HCT116 (cell line): ENCODE data around the gene ZP1. TPM values are rescaled to one million over a fixed set of nuclear protein-coding genes. Genes with fewer than 3 reads are reported as not detected.
A peak's percentile ranks its signal among the peaks of the same experiment; 100 is the strongest.

Source experiments
- ATAC-seq: fragments of 200-7000 bp; cut with Tn5 transposase; 2 replicates; pipeline ENCODE4 v1.9.1; 2020; ENCODE audit warnings: mild to moderate bottlenecking, moderate library complexity
- BruUV-seq: library from RNA; stranded (reverse); fragments of 400-500 nt; replicated peaks from 2 replicates; lab custom pipeline; 2021; lab: Mats Ljungman, UMichigan
- CTCF ChIA-PET: fragments of 300-600 bp; sonication (Branson Sonifier 250); formaldehyde crosslinking; loops from one replicate; lab custom pipeline; 2021; ENCODE audit warnings: antibody characterized with exemption; lab: Charles Lee
- POLR2A ChIA-PET: fragments of 300-600, 350-600 bp; sonication (Branson Sonifier 250); formaldehyde crosslinking; loops from one replicate; lab custom pipeline; 2021; ENCODE audit warnings: antibody characterized with exemption; lab: Charles Lee
- RAD21 ChIA-PET, 2 experiments: fragments of 300-600 bp; sonication (Branson Sonifier 250); formaldehyde crosslinking; loops; one replicate each; lab custom pipeline; 2023; ENCODE audit warnings: low total read pairs in 2 of 2; ENCODE audit not compliant: uncharacterized antibody in 2 of 2, unreplicated experiment in 2 of 2, low non-redundant PET in 1 of 2; lab: Charles Lee
- DNase-seq: peaks from one replicate; pipeline ENCODE4 v3.0.0-alpha.2; 2010; ENCODE audit warnings: low read depth, low spot score
- H2AFZ ChIP-seq: fragments of 200-600 bp; shearing (Covaris generic), sonication (generic); 2 replicates; pipeline ENCODE4 v1.6.1; 2017; ENCODE audit warnings: low read depth, mixed run types, mixed read lengths, antibody characterized with exemption, low read length; ENCODE audit not compliant: poor library complexity, severe bottlenecking
- H3K27ac ChIP-seq: 2 replicates; pipeline ENCODE4 v1.5.1; 2012; ENCODE audit warnings: low read depth, low read length
- H3K27me3 ChIP-seq: fragments of 200-600 bp; sonication (generic); 2 replicates; pipeline ENCODE4 v1.6.1; 2016; ENCODE audit warnings: mixed run types, low read length, mixed read lengths; ENCODE audit not compliant: insufficient read depth
- H3K36me3 ChIP-seq, 2 experiments: fragments of 200-500 bp in 1 of 2; fragments of 200-600 bp in 1 of 2; sonication (Bioruptor generic) in 1 of 2; sonication (generic) in 1 of 2; 2 replicates each; pipeline versions ENCODE4 v1.5.1 to v1.6.1; 2014 to 2016; ENCODE audit warnings: low read length in 2 of 2, inconsistent platforms in 1 of 2, mixed read lengths in 1 of 2, mixed run types in 1 of 2; ENCODE audit not compliant: insufficient read depth in 2 of 2, control insufficient read depth in 1 of 2
- H3K4me1 ChIP-seq, 2 experiments: fragments of 200-600 bp in 1 of 2; sonication (generic) in 1 of 2; 2 replicates each; pipeline versions ENCODE4 v1.5.1 to v1.6.1; 2012 to 2017; ENCODE audit warnings: low read length in 2 of 2, inconsistent platforms in 1 of 2, mild to moderate bottlenecking in 1 of 2, mixed read lengths in 1 of 2, mixed run types in 1 of 2, moderate library complexity in 1 of 2; ENCODE audit not compliant: insufficient read depth in 2 of 2, control insufficient read depth in 1 of 2
- H3K4me2 ChIP-seq: fragments of 200-600 bp; sonication (generic); 2 replicates; pipeline ENCODE4 v1.6.1; 2017; ENCODE audit warnings: mixed run types, low read length, mixed read lengths
- H3K4me3 ChIP-seq, 2 experiments: fragments of 200-600 bp in 1 of 2; sonication (generic) in 1 of 2; replicated peaks in 1 of 2; 2 replicates each; pipeline ENCODE4 v1.5.1; 2011 to 2016; ENCODE audit warnings: low read length in 2 of 2, control low read depth in 1 of 2, low read depth in 1 of 2, mild to moderate bottlenecking in 1 of 2, mixed read lengths in 1 of 2, mixed run types in 1 of 2
- H3K79me2 ChIP-seq: fragments of 200-600 bp; sonication (generic); 2 replicates; pipeline ENCODE4 v1.6.1; 2017; ENCODE audit warnings: mild to moderate bottlenecking, mixed run types, low read length, moderate library complexity, mixed read lengths; ENCODE audit not compliant: insufficient read depth
- H3K9ac ChIP-seq: fragments of 200-600 bp; sonication (generic); 2 replicates; pipeline ENCODE4 v1.6.1; 2016; ENCODE audit warnings: low read length, mixed read lengths
- H3K9me2 ChIP-seq: fragments of 200-600 bp; sonication (generic), shearing (Covaris generic); 2 replicates; pipeline ENCODE4 v1.6.1; 2017; ENCODE audit warnings: mixed run types, mild to moderate bottlenecking, moderate library complexity; ENCODE audit not compliant: insufficient read depth
- H3K9me3 ChIP-seq, 2 experiments: fragments of 200-500 bp in 1 of 2; fragments of 200-600 bp in 1 of 2; sonication (Bioruptor generic) in 1 of 2; sonication (generic) in 1 of 2; 2 replicates each; pipeline ENCODE4 v1.6.1; 2014 to 2017; ENCODE audit warnings: low read length in 2 of 2, mixed read lengths in 2 of 2, inconsistent platforms in 1 of 2, low read depth in 1 of 2, mild to moderate bottlenecking in 1 of 2, mixed run types in 1 of 2, moderate library complexity in 1 of 2; ENCODE audit not compliant: control insufficient read depth in 1 of 2, insufficient read depth in 1 of 2
- H4K20me1 ChIP-seq: fragments of 200-600 bp; sonication (generic), shearing (Covaris generic); 2 replicates; pipeline ENCODE4 v1.6.1; 2017; ENCODE audit warnings: mixed run types, mild to moderate bottlenecking, moderate library complexity; ENCODE audit not compliant: insufficient read depth
- CEBPB ChIP-seq: IDR thresholded peaks from 2 replicates; pipeline ENCODE4 v1.6.1; 2012; ENCODE audit warnings: low read depth
- CTCF ChIP-seq, 3 experiments: fragments of 200-600 bp in 1 of 3; sonication (generic) in 1 of 3; IDR thresholded peaks in 2 of 3; conservative IDR thresholded peaks in 1 of 3; 2 replicates each; pipeline ENCODE4 v1.5.1; 2012 to 2017; ENCODE audit warnings: low read depth in 2 of 3, low read length in 2 of 3, antibody characterized with exemption in 1 of 3, borderline replicate concordance in 1 of 3, control low read depth in 1 of 3, mild to moderate bottlenecking in 1 of 3, mixed read lengths in 1 of 3, mixed run types in 1 of 3, moderate library complexity in 1 of 3; ENCODE audit not compliant: insufficient read depth in 1 of 3
- ELF1 ChIP-seq: IDR thresholded peaks from 2 replicates; pipeline ENCODE4 v1.6.1; 2012; ENCODE audit warnings: low read depth, borderline replicate concordance
- MAX ChIP-seq: IDR thresholded peaks from 2 replicates; pipeline ENCODE4 v1.6.1; 2012
- intact Hi-C: fragments of 100-400 bp; cut with micrococcal nuclease; formaldehyde crosslinking; loops from 2 replicates; pipeline ENCODE4 v1.10.0; 2022
- total RNA-seq: library from RNA; stranded (reverse); gene quantifications from one replicate; pipeline ENCODE4 v1.2.1, GENCODE V29; 2021; ENCODE audit not compliant: unreplicated experiment

The ZP1 gene
- total RNA-seq, 1 experiment from 2014 or later, result not detected

GRCh38 chr11:60870733-60871377 lies 3.5 kb downstream of the ZP1 start:
- DNase-seq (no peak), ATAC-seq (no peak)
- TF ChIP-seq MAX (no peak), ELF1 (no peak), CEBPB (no peak)
- Histone ChIP-seq H3K27ac (no peak overlapping the region), H3K9me2 (no peaks in the 10 kb centered on the region), H3K4me3 (no peak overlapping the region), H3K27me3 (no peaks in the 10 kb centered on the region), H3K79me2 (no peaks in the 10 kb centered on the region), H3K36me3 (no peaks in the 10 kb centered on the region), H3K9ac (no peak overlapping the region), H2AFZ (no peak overlapping the region), H3K9me3 (no peaks in the 10 kb centered on the region), H4K20me1 (no peaks in the 10 kb centered on the region), H3K4me2 (no peak overlapping the region), H3K4me1 (peaks cover 0 to 4% of the 10 kb centered on the region in 2 experiments; a peak in 2 of 4 replicates)
- RAD21 ChIA-PET, result no interaction called here
- POLR2A ChIA-PET, result no interaction called here
- no TSS peak for BruUV-seq
- CTCF ChIA-PET, result interaction anchor here (1.0 kb wide), 1 partner anchor 16 kb away, joined by 3 read pairs; no protein-coding TSS in a partner anchor
- intact Hi-C loops, result no loop called here

GRCh38 chr11:60871378-60872061 lies 4.2 kb downstream of the ZP1 start:
- POLR2A ChIA-PET, result no interaction called here

More at GRCh38 chr11:60871378-60872061, 4.2 kb downstream of the ZP1 start:
- peak; percentile 41; the same call in 1 of the 2 replicates for ATAC-seq
- H3K27ac ChIP-seq, result no peak overlapping the region
- TF ChIP-seq CTCF (IDR thresholded peaks at IDR 0.05 in 2 of 3, conservative IDR thresholded peaks at IDR 0.05 in 1 of 3; ENCODE audit: borderline replicate concordance in 1 of 3, insufficient read depth in 1 of 3, low read depth in 2 of 3, low read length in 2 of 3) (0 out of 6 replicates have a peak, but pooled peaks of 1 of the 3 experiments have one; percentile 2), CEBPB (no peak)
- TF ChIP-seq, all 23 proteins: peak for 1
- intact Hi-C loops, result no loop called here
- Histone ChIP-seq H3K27me3 (no peaks in the 10 kb centered on the region), H2AFZ (no peak overlapping the region), H3K9me2 (no peaks in the 10 kb centered on the region), H3K4me1 (peaks cover 0 to 4% of the 10 kb centered on the region in 2 experiments; a peak in 2 of 4 replicates), H3K79me2 (no peaks in the 10 kb centered on the region), H3K4me3 (no peak overlapping the region), H4K20me1 (no peaks in the 10 kb centered on the region), H3K4me2 (no peak overlapping the region), H3K36me3 (no peaks in the 10 kb centered on the region), H3K9me3 (no peaks in the 10 kb centered on the region), H3K9ac (no peak overlapping the region)
- no TSS peak for BruUV-seq
- RAD21 ChIA-PET, result no interaction called here
- DNase-seq, result no peak
- CTCF ChIA-PET, result interaction anchor here (2.3 kb wide), 1 partner anchor 28 kb away, joined by 5 read pairs; no protein-coding TSS in a partner anchor
